Smooth muscle cell of bladder (primary cell): Measurements from ENCODE around the gene KIF16B. TPM values are rescaled to one million over a fixed set of nuclear protein-coding genes. Genes with fewer than 3 reads are reported as not detected.

Experiments
- total RNA-seq: library from RNA; depleted of rRNA; stranded (reverse); fragments of >200 nt; gene quantifications from 2 replicates; pipeline ENCODE4 v1.2.3, GENCODE V29; 2014

Gene KIF16B, protein sequence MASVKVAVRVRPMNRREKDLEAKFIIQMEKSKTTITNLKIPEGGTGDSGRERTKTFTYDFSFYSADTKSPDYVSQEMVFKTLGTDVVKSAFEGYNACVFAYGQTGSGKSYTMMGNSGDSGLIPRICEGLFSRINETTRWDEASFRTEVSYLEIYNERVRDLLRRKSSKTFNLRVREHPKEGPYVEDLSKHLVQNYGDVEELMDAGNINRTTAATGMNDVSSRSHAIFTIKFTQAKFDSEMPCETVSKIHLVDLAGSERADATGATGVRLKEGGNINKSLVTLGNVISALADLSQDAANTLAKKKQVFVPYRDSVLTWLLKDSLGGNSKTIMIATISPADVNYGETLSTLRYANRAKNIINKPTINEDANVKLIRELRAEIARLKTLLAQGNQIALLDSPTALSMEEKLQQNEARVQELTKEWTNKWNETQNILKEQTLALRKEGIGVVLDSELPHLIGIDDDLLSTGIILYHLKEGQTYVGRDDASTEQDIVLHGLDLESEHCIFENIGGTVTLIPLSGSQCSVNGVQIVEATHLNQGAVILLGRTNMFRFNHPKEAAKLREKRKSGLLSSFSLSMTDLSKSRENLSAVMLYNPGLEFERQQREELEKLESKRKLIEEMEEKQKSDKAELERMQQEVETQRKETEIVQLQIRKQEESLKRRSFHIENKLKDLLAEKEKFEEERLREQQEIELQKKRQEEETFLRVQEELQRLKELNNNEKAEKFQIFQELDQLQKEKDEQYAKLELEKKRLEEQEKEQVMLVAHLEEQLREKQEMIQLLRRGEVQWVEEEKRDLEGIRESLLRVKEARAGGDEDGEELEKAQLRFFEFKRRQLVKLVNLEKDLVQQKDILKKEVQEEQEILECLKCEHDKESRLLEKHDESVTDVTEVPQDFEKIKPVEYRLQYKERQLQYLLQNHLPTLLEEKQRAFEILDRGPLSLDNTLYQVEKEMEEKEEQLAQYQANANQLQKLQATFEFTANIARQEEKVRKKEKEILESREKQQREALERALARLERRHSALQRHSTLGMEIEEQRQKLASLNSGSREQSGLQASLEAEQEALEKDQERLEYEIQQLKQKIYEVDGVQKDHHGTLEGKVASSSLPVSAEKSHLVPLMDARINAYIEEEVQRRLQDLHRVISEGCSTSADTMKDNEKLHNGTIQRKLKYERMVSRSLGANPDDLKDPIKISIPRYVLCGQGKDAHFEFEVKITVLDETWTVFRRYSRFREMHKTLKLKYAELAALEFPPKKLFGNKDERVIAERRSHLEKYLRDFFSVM (N-terminal part only)
- 14.8 and 15.4 TPM in 2 replicates for total RNA-seq

DNA sequence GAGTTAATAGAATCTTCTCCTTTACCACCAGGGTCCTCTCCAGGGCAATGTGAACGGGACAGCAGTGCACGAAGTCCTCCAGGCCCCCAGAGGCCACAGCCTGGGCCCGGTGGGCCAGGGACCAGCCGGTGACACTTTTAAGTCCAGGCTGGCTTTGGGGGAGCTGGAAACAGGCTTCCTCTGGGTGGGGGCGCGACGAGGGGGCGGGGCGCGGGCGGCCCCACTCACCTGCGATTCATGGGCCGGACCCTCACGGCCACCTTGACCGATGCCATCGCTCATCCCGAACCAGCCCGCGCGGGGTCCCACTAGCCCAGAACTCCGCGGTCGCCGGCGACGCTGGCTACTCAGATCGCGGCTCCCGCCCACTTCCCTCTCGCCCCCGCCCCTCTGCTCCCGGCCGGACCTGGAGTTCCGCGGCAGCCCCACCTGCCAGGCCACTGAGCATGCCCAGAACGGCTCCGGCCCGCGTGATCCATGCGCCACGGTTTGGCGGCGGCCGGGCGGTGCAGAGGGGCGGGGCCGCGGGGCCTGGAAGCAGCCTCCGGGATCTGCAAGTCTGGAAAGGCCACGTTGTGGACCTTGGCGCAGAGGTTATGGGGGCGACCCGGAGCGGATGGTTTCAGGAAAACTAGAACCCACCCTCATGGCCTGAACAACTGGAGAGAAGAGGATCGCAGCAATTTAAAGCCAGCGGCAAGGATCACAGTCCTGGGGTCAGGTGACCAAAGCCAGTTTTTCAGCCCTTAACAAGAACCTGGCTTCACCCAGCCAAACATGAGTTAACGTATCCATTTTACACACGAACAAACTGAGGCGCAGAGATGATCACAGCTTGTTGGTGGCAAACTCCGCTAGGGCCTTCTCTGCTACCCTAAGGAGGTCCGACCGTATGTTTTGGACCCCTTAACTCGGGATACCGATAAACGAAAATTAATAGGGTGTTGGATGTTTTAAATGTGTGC lies at the start of gene KIF16B:
TSS of gene KIF16B (minus strand) at position 448 of the 965 bp plus-strand sequence. CDS start at position 275, 173 bp downstream.

Other genes starting within 250 kb of the KIF16B start
- 47.6 and 49.2 TPM in 2 replicates for gene SNRPB2, start 156.6 kb upstream of the KIF16B start, total RNA-seq
- not detected in 2 replicates for gene OTOR, start 174.9 kb upstream of the KIF16B start, total RNA-seq